Keratinocyte (primary cell): Measurements from ENCODE around the gene CCDC88A. TPM values are rescaled to one million over a fixed set of nuclear protein-coding genes. Genes with fewer than 3 reads are reported as not detected.

Experiments
- DNase-seq: peaks from one replicate; pipeline ENCODE4 v3.0.0-alpha.2; 2011; ENCODE audit warnings: low read depth, missing footprints, low spot score
- FAIRE-seq: peaks from 2 replicates; lab custom pipeline; 2011; peaks lifted over from hg19 to GRCh38; lab: Jason Lieb, UNC
- H2AFZ ChIP-seq: 2 replicates; pipeline ENCODE4 v1.6.0; 2012; ENCODE audit warnings: low read length, control low read depth, inconsistent platforms; ENCODE audit not compliant: control insufficient read depth
- H3K27ac ChIP-seq: 2 replicates; pipeline ENCODE4 v1.5.1; 2011; ENCODE audit warnings: low read length; ENCODE audit not compliant: control insufficient read depth, insufficient read depth
- H3K27me3 ChIP-seq: 3 replicates; pipeline ENCODE4 v1.6.0; 2011; ENCODE audit warnings: low read length; ENCODE audit not compliant: control insufficient read depth, insufficient read depth; ENCODE audit errors: extremely low read depth
- H3K36me3 ChIP-seq, 2 experiments: 2 replicates in 1 of 2; 3 replicates in 1 of 2; pipeline ENCODE4 v1.5.1; 2011; ENCODE audit warnings: low read length in 2 of 2, mild to moderate bottlenecking in 1 of 2; ENCODE audit not compliant: control insufficient read depth in 2 of 2, insufficient read depth in 2 of 2; ENCODE audit errors: extremely low read depth in 1 of 2
- H3K4me1 ChIP-seq: 3 replicates; pipeline ENCODE4 v1.5.1; 2011; ENCODE audit warnings: low read length; ENCODE audit not compliant: control insufficient read depth, insufficient read depth; ENCODE audit errors: extremely low read depth
- H3K4me2 ChIP-seq: 3 replicates; pipeline ENCODE4 v1.6.0; 2011; ENCODE audit warnings: low read depth, low read length; ENCODE audit not compliant: control insufficient read depth, insufficient read depth; ENCODE audit errors: extremely low read depth
- H3K4me3 ChIP-seq, 3 experiments: fragments of 200-600 bp in 1 of 3; sonication (generic) in 1 of 3; 2 replicates in 2 of 3; 3 replicates in 1 of 3; pipeline ENCODE4 v1.5.1; 2011 to 2016; ENCODE audit warnings: low read length in 3 of 3, mild to moderate bottlenecking in 3 of 3, control low read depth in 2 of 3, inconsistent platforms in 1 of 3, low read depth in 1 of 3, mixed read lengths in 1 of 3, mixed run types in 1 of 3, moderate library complexity in 1 of 3; ENCODE audit not compliant: control insufficient read depth in 2 of 3, insufficient read depth in 2 of 3; ENCODE audit errors: extremely low read depth in 1 of 3
- H3K79me2 ChIP-seq: 2 replicates; pipeline ENCODE4 v1.6.0; 2012; ENCODE audit warnings: low read length; ENCODE audit not compliant: control insufficient read depth, insufficient read depth
- H3K9ac ChIP-seq: 3 replicates; pipeline ENCODE4 v1.6.0; 2011; ENCODE audit warnings: low read length; ENCODE audit not compliant: control insufficient read depth, insufficient read depth; ENCODE audit errors: extremely low read depth
- H3K9me1 ChIP-seq: 3 replicates; pipeline ENCODE4 v1.6.0; 2011; ENCODE audit warnings: low read length; ENCODE audit not compliant: control insufficient read depth, insufficient read depth; ENCODE audit errors: extremely low read depth
- H3K9me3 ChIP-seq: 2 replicates; pipeline ENCODE4 v1.5.1; 2012; ENCODE audit warnings: low read depth, low read length; ENCODE audit not compliant: control insufficient read depth
- H4K20me1 ChIP-seq: 3 replicates; pipeline ENCODE4 v1.6.0; 2011; ENCODE audit warnings: low read length; ENCODE audit not compliant: control insufficient read depth, insufficient read depth; ENCODE audit errors: extremely low read depth
- EZH2 ChIP-seq: IDR thresholded peaks from one replicate; pipeline ENCODE4 v1.6.1; 2012; ENCODE audit warnings: inconsistent platforms, mild to moderate bottlenecking, low read length, moderate library complexity
- dilution Hi-C: fragments of 300-500 bp; cut with MboI; formaldehyde crosslinking; loops from one replicate; pipeline ENCODE4 v1.7.0; 2020; ENCODE audit warnings: low sequenced_read_pairs; ENCODE audit not compliant: extremely low pct_ligation_motif_present
- polyA plus RNA-seq, 5 experiments: library from polyadenylated mRNA; depleted of rRNA in 3 of 5; stranded (reverse) in 3 of 5; stranded (forward) in 1 of 5; unstranded in 1 of 5; fragments of >200 nt; gene quantifications; 1 replicate in 1 of 5; 2 replicates in 3 of 5; 3 replicates in 1 of 5; pipeline versions ENCODE4 v1.2.1 to v1.2.3, GENCODE V29; 2011 to 2012; ENCODE audit warnings: missing spikeins in 2 of 5, low read depth in 1 of 5, low replicate concordance in 1 of 5
- TF ChIP-seq, protein P1 (sequence below), 3 experiments: IDR thresholded peaks in 1 of 3; conservative IDR thresholded peaks in 1 of 3; optimal IDR thresholded peaks in 1 of 3; 2 replicates in 2 of 3; 3 replicates in 1 of 3; pipeline versions ENCODE3 to v1.5.1; 2011; ENCODE audit warnings: low read length in 3 of 3, mild to moderate bottlenecking in 3 of 3, moderate library complexity in 2 of 3, control low read depth in 1 of 3, inconsistent platforms in 1 of 3; ENCODE audit not compliant: insufficient read depth in 2 of 3; ENCODE audit errors: extremely low read depth in 1 of 3

Gene CCDC88A
- polyA plus RNA-seq, 1 donor (not counting 4 experiments of a cell fraction or from before 2014, with no cell fraction given): 21.3 TPM

DNA sequence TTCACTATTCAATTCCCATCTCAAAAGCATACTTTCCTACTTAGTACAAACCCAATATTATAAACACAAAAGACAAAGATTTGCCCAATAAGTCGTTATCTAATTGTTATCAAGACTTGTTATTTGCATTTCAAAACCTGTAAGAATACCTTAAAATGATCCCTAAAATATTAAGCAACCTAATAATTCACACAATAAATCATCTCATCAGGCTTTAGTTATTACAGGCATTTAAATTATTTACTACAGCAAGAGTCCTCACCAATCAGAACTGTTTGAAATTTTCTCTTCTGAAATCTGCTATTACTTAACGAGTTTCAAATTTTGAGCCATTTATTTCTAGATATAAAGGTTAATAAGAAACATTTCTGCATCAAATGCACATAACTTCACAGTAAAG is 1.6 kb downstream of the CCDC88A start:
- H3K4me1 ChIP-seq: no peaks in the 10 kb centered on the region
- peak overlapping the region; percentile 84 for H3K4me2 ChIP-seq
- TF ChIP-seq, protein P1, sequence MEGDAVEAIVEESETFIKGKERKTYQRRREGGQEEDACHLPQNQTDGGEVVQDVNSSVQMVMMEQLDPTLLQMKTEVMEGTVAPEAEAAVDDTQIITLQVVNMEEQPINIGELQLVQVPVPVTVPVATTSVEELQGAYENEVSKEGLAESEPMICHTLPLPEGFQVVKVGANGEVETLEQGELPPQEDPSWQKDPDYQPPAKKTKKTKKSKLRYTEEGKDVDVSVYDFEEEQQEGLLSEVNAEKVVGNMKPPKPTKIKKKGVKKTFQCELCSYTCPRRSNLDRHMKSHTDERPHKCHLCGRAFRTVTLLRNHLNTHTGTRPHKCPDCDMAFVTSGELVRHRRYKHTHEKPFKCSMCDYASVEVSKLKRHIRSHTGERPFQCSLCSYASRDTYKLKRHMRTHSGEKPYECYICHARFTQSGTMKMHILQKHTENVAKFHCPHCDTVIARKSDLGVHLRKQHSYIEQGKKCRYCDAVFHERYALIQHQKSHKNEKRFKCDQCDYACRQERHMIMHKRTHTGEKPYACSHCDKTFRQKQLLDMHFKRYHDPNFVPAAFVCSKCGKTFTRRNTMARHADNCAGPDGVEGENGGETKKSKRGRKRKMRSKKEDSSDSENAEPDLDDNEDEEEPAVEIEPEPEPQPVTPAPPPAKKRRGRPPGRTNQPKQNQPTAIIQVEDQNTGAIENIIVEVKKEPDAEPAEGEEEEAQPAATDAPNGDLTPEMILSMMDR (optimal IDR thresholded peaks at IDR 0.05 in 1 of 3, IDR thresholded peaks at IDR 0.05 in 1 of 3, conservative IDR thresholded peaks at IDR 0.05 in 1 of 3; ENCODE audit: extremely low read depth in 1 of 3, insufficient read depth in 2 of 3, low read length in 3 of 3): no peak
- no peak for TF ChIP-seq EZH2
- dilution Hi-C loops: no loop called here
- no peak for FAIRE-seq
- H4K20me1 ChIP-seq: no peaks in the 10 kb centered on the region
- H3K4me3 ChIP-seq: peak overlapping the region; percentile 72 to 95 (median 93)
- no peaks in the 10 kb centered on the region for H3K27me3 ChIP-seq
- peaks cover 31% of the 10 kb centered on the region for H3K79me2 ChIP-seq
- peak overlapping the region; percentile 85 for H3K9ac ChIP-seq
- H2AFZ ChIP-seq: no peak overlapping the region
- no peak for DNase-seq
- no peaks in the 10 kb centered on the region for H3K9me1 ChIP-seq
- peak overlapping the region; percentile 7 for H3K27ac ChIP-seq
- no peaks in the 10 kb centered on the region for H3K9me3 ChIP-seq
- no peaks in the 10 kb centered on the region for H3K36me3 ChIP-seq

DNA sequence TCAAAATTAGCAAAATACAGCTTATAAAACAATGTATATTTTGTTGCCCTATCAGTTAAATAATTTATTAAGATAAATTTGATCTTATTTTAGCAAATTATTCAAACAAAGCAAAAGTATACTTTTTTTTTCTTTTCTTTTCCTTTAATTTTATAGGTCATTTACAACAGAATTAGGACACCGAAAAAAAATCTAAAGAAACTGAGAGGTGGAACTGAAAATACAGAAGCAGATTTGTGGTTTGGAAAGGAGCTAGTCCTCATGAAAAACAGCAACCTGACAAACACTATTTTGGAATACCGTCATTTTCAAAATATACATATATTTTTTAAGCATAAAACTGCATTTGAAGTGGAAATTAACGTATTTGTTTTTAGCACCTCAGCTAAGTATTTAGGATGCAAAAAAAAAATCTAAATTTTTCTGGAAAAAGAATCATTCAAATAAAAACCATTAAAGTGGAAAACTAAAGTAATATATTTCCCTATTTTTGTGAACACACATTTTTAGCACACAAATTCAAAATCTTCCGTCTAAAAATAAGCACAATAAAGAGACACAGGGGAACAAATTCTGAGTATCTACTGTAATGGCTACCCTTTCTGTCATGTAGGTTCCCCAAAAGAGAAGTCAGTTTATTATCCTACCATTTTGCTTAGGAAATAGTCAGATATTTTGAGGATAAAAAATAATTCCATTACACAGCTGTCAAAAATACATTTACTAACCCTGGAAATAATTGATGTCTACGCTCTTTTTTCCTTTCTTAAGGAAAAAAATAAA is 2.7 kb downstream of the CCDC88A start:
- no peaks in the 10 kb centered on the region for H3K9me1 ChIP-seq
- peaks cover 0 to 5% of the 10 kb centered on the region in 2 experiments for H3K36me3 ChIP-seq
- H3K9me3 ChIP-seq: no peaks in the 10 kb centered on the region
- DNase-seq: no peak
- H3K79me2 ChIP-seq: peaks cover 36% of the 10 kb centered on the region
- H2AFZ ChIP-seq: no peak overlapping the region
- H3K27ac ChIP-seq: no peak overlapping the region
- H3K4me1 ChIP-seq: no peaks in the 10 kb centered on the region
- no peaks in the 10 kb centered on the region for H3K27me3 ChIP-seq
- no peaks in the 10 kb centered on the region for H4K20me1 ChIP-seq
- H3K9ac ChIP-seq: no peak overlapping the region
- peak overlapping the region; percentile 84 for H3K4me2 ChIP-seq
- dilution Hi-C loops: no loop called here
- TF ChIP-seq, protein P1 (optimal IDR thresholded peaks at IDR 0.05 in 1 of 3, IDR thresholded peaks at IDR 0.05 in 1 of 3, conservative IDR thresholded peaks at IDR 0.05 in 1 of 3; ENCODE audit: extremely low read depth in 1 of 3, insufficient read depth in 2 of 3, low read length in 3 of 3): no peak
- no peak for TF ChIP-seq EZH2
- no peak for FAIRE-seq
- peak overlapping the region in 1 of 3 experiments; percentile 24 for H3K4me3 ChIP-seq
